Hepatocyte (in vitro differentiated cells): Measurements from ENCODE around the gene ACO2.

Experiments
- CTCF ChIP-seq: fragments of 200-600 bp; sonication (generic); IDR thresholded peaks from 2 replicates; pipeline ENCODE4 v1.5.1; 2016; ENCODE audit warnings: antibody characterized with exemption, mild to moderate bottlenecking; ENCODE audit not compliant: poor library complexity
- EZH2 ChIP-seq: fragments of 200-600 bp; sonication (generic); IDR thresholded peaks from 2 replicates; pipeline ENCODE4 v1.6.1; 2016; ENCODE audit warnings: antibody characterized with exemption, mild to moderate bottlenecking, borderline replicate concordance
- EZH2phosphoT487 ChIP-seq: fragments of 200-600 bp; sonication (generic); IDR thresholded peaks from one replicate; pipeline ENCODE4 v1.6.1; 2018; ENCODE audit warnings: antibody characterized with exemption, mild to moderate bottlenecking, low read depth, moderate library complexity; ENCODE audit not compliant: unreplicated experiment, severe bottlenecking

- no peak for TF ChIP-seq CTCF
- TF ChIP-seq EZH2 = no peak
- no peak for TF ChIP-seq EZH2phosphoT487
Measured at GRCh38 chr22:41445129-41446056, 23.5 kb upstream of the ACO2 start.
